Measurements from ENCODE around the gene ME2.
"Not testable (repeated sequence)": the region's sequence is repeated elsewhere in the genome, so short reads cannot be mapped to it uniquely, and the experiment has no call there.

Gene ME2

GRCh38 chr18:50878345-50879301 is at the start of gene ME2:
ME2 (plus strand) TSS chr18:50879118; CDS start chr18:50895821, 16,703 bp downstream.
- DNase-seq (ENCODE audit: low read depth in 2 of 2): peak; percentile 86 to 89

GRCh38 chr18:50829644-50830043 is 49.3 kb upstream of the ME2 start:
- no peak for DNase-seq (ENCODE audit: low read depth in 2 of 2)

GRCh38 chr18:50830544-50830943 is 48.4 kb upstream of the ME2 start:
- DNase-seq (ENCODE audit: low read depth in 2 of 2): no peak

GRCh38 chr18:50832754-50833153 is 46.2 kb upstream of the ME2 start:
- no peak for DNase-seq (ENCODE audit: low read depth in 2 of 2)

GRCh38 chr18:50833496-50833895 is 45.4 kb upstream of the ME2 start:
- not testable (repeated sequence) for DNase-seq (ENCODE audit: low read depth in 2 of 2)

- DNase-seq (ENCODE audit: low read depth in 2 of 2): no peak
Measured at GRCh38 chr18:50836521-50836957, 42.4 kb upstream of the ME2 start.

GRCh38 chr18:50839341-50839740 is 39.6 kb upstream of the ME2 start:
- DNase-seq (ENCODE audit: low read depth in 2 of 2): no peak

GRCh38 chr18:50839996-50840395 is 38.9 kb upstream of the ME2 start:
- DNase-seq (ENCODE audit: low read depth in 2 of 2): no peak

GRCh38 chr18:50842846-50843245 is 36.1 kb upstream of the ME2 start:
- DNase-seq (ENCODE audit: low read depth in 2 of 2): no peak

GRCh38 chr18:50844554-50844953 is 34.4 kb upstream of the ME2 start:
- DNase-seq (ENCODE audit: low read depth in 2 of 2): no peak

GRCh38 chr18:50844960-50845359 is 34.0 kb upstream of the ME2 start:
- no peak for DNase-seq (ENCODE audit: low read depth in 2 of 2)

GRCh38 chr18:50847192-50847591 is 31.7 kb upstream of the ME2 start:
- DNase-seq (ENCODE audit: low read depth in 2 of 2): no peak

- no peak for DNase-seq (ENCODE audit: low read depth in 2 of 2)
Measured at GRCh38 chr18:50848061-50848551, 30.8 kb upstream of the ME2 start.

GRCh38 chr18:50848991-50849390 is 29.9 kb upstream of the ME2 start:
- no peak for DNase-seq (ENCODE audit: low read depth in 2 of 2)

GRCh38 chr18:50849419-50849821 is 29.5 kb upstream of the ME2 start:
- DNase-seq (ENCODE audit: low read depth in 2 of 2): no peak

- no peak for DNase-seq (ENCODE audit: low read depth in 2 of 2)
Measured at GRCh38 chr18:50850307-50851065, 28.4 kb upstream of the ME2 start.

GRCh38 chr18:50853863-50854271 is 25.1 kb upstream of the ME2 start:
- no peak for DNase-seq (ENCODE audit: low read depth in 2 of 2)

GRCh38 chr18:50855976-50856757 is 22.8 kb upstream of the ME2 start:
- no peak for DNase-seq (ENCODE audit: low read depth in 2 of 2)

GRCh38 chr18:50857166-50857565 is 21.8 kb upstream of the ME2 start:
- DNase-seq (ENCODE audit: low read depth in 2 of 2): not testable (repeated sequence)

GRCh38 chr18:50857694-50858093 is 21.2 kb upstream of the ME2 start:
- DNase-seq (ENCODE audit: low read depth in 2 of 2): no peak

- DNase-seq (ENCODE audit: low read depth in 2 of 2): no peak
Measured at GRCh38 chr18:50859793-50860555, 18.9 kb upstream of the ME2 start.
